SH-SY5Y (cell line): ENCODE data around the gene FSTL4.

Experiments used
- GATA2 ChIP-seq: IDR thresholded peaks from 2 replicates; pipeline ENCODE4 v1.6.1; 2011; ENCODE audit warnings: mild to moderate bottlenecking, low read depth, low read length
- GATA3 ChIP-seq: IDR thresholded peaks from 2 replicates; pipeline ENCODE4 v1.6.1; 2011; ENCODE audit warnings: low read depth, mild to moderate bottlenecking, low read length, moderate library complexity

- TF ChIP-seq GATA2: no peak
- no peak for TF ChIP-seq GATA3
These were observed 380.3 kb downstream of the FSTL4 start for GRCh38 chr5:133232011-133232410.
